GM19238 (cell line): ENCODE measurements around the gene SLIT1.

ENCODE experiments used
- DNase-seq: peaks from one replicate; pipeline ENCODE4 v3.0.0; 2011; ENCODE audit warnings: low spot score; ENCODE audit not compliant: insufficient read length

Gene SLIT1

GRCh38 chr10:97065128-97065527, 120.6 kb downstream of the SLIT1 start:
- no peak for DNase-seq

DNA sequence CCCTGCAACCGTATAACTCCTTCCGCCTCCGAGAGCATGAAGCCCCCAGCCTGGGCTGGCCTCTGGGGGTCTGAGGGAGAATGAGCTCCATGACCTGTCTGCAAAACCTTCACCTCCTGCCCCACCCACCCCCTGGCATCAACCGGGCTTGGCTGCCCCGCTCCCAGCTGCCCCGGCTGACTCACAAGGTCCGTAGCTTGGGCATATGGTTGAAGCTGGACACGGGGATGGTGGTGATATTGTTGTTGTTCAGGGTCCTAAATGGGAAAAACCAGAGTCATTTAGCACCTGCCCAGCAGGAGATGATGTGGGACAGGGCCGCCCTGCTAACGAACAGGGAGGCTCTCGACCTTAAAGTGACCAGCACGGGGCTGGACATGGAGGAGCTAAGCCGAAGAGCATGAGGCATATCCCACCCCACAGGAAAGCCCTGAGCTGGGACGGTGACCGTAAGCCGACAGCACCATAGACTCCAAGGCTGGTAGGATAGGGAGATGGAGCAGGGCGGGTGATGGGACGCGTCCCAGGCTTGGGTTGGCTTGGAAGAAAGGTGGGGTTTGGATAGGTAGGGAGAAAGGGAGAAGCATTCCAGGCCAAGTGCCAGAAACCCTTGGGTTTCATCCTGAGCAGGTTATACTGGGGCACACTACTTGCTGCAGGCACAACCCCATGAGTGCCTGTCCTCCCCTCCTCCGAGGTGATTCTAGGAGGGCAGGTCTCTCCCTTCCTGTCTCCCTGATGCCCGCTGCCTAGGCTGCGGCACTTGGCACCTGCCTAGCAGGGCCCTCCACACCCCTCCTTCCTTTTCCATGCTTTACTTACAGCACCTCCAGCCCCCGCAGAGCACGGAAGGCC, 121.5 kb downstream of the SLIT1 start:
- DNase-seq, result no peak

- DNase-seq, result no peak
Measured at GRCh38 chr10:97063271-97063982, 122.3 kb downstream of the SLIT1 start.

- no peak for DNase-seq
Measured at GRCh38 chr10:97062456-97062855, 123.3 kb downstream of the SLIT1 start.

- DNase-seq, result no peak
Measured at GRCh38 chr10:97062046-97062445, 123.7 kb downstream of the SLIT1 start.

- DNase-seq, result no peak
Measured at GRCh38 chr10:97061423-97061822, 124.3 kb downstream of the SLIT1 start.

GRCh38 chr10:97060441-97061084, 125.2 kb downstream of the SLIT1 start:
- no peak for DNase-seq

DNA sequence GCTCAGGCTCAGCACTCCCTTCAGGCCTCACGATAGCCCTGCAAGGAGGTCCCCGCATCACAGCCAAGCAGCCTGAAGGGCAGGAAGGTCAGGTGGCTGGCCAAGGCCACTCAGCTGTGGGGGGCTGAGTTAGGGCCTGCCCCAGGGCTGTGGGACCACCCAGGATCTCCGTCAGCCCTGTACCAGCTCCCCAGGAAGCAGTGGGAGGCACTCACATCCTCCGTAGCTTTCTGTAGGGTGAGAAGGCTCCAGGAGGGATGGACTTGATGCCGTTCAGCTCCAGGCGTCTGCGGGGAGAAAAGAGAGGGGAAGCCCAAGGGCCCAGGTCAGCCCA, 125.9 kb downstream of the SLIT1 start:
- DNase-seq, result no peak

DNA sequence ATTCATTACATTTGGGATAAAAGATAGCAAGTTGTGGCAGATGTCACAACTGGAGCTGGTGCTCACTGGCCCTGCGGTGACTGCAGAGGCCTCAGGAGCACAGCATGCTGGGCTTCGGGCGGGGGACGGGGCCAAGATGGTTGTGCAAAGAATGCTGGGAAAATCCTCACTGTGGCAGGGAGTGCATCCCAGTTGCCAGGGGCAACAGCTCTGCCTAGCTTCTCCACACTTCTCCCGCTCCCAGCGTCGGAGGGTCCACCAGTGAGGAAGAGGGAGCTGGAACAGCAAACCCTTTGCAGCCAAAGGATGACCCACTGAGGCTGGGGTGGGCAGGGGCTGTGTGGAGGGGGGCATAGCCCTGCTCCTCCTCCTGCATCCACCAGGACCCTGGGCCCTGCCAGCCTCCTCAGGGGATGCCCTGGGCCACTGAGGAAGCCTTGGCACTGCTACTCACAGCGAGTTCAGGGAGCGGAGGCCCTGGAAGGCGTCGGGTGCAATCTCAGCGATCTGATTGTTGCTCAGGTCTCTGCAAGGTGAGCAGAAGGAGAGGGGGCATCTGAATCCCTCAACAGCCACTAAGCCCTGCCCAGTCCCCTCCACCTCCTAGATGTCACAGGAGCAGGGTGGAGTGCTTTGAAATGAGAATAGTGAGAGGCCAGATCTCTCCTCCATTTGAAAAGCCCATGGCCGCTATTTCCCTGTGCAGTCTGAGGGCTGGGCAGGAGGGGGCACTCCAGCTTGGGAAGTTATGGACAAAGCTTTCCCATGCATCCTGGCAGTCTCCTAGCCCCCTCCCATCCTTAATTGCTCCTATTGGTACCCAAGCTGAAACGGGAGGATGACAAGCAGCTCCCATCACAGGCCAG, 126.5 kb downstream of the SLIT1 start:
- no peak for DNase-seq

DNA sequence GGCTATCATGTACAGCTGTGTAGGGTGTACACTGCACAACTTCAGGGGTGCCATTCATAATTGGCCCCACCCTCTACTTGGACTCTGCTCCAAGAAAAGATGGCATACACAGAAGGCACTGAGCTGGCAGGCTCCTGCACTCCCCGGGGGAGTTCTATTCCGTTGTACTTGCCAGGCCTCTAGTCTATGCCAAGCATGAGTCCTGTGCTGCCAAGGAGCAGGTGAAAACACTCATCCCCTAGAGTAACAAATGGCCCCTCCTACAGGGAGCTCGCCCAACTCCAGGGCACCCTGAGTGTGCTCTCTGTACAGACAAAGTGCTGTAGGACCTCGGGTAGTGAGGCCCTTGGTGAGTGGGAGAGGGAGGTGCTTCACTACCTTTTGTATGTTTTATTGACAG, 127.2 kb downstream of the SLIT1 start:
- no peak for DNase-seq

- DNase-seq, result no peak
Measured at GRCh38 chr10:97057491-97058235, 128.1 kb downstream of the SLIT1 start.

- no peak for DNase-seq
Measured at GRCh38 chr10:97056003-97056630, 129.6 kb downstream of the SLIT1 start.

DNA sequence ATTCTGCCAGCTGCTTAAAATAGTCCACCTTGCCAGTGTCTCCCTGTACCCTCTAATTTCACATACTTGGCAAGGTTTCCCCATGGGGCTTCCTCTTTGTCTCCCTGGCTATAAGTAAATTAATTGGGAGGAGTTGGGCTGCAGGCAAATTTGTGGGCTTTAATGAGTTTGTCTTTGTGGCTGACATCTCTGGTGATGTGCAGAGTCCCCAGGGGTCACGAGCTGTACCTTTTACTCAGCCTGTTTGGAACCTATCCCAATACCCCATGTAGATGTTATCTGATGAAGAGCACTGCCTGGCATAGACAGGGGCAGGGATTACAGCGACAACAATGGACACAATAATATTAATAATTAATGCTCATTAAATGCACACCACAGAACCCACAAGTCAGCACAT, 132.5 kb downstream of the SLIT1 start:
- no peak for DNase-seq

GRCh38 chr10:97050956-97051496, 134.7 kb downstream of the SLIT1 start:
- DNase-seq, result no peak

DNA sequence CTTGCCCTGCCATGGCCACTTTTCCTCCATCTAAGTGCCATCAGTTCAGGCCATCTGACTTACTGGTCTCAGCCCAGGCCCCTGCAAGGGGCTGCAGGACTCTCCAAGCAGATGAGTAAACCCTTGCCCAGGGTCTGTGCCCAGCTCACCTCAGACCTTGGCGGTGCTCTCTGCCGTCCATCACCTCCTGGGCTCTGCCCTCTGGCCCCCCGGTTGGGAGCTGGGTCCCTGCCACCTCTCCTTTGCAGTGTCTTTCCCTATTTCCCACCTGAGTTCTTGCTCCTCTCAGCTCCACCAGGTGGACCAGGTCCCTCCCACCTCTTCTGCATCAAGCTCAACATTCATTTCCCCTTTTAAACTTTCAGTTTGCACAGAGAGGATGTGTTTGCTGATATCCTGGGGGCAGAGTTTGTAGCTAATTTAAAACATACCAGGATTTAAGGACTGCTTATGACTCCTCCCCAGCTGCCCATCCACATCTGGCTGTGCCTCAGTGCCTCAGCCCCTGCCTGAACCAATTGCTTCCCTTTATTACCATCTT, 135.5 kb downstream of the SLIT1 start:
- DNase-seq, result no peak

- no peak for DNase-seq
Measured at GRCh38 chr10:97049670-97050069, 136.1 kb downstream of the SLIT1 start.

GRCh38 chr10:97048649-97049427, 136.9 kb downstream of the SLIT1 start:
- DNase-seq, result no peak

DNA sequence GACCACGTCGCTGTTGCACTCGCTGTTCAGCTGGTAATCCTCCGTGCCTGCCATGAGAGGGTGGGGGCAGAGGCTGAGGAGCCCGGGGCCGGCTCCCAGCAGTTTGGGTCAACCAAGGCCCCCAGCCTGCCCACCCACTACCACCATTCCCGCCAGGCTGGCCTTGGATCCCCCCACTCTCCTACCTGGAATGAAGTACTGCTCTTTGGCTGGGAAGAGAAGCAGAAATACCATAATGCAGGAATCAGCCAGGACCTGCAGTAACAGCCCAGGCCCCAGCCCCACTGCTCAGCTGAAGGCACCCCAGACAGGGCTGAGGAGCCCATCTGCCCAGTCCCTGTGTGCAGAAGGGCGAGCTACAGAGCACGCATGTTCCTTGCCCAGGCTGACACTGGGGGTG, 138.0 kb downstream of the SLIT1 start:
- no peak for DNase-seq
